Lung (tissue), 12 donors: ENCODE measurements around the gene LSM4. TPM values are rescaled to one million over a fixed set of nuclear protein-coding genes. Genes with fewer than 3 reads are reported as not detected.

Experiments
- ATAC-seq: fragments of 200-7000 bp; cut with Tn5 transposase; one replicate; pipeline ENCODE4 v1.9.1; 2020; ENCODE audit warnings: moderate number of reproducible peaks; ENCODE audit not compliant: insufficient read depth, low FRiP score
- DNase-seq, 3 donors: peaks; one replicate each; pipeline ENCODE4 v3.0.0-alpha.2; 2013 to 2017
- H3K27ac ChIP-seq, 2 donors: one replicate each; pipeline ENCODE4 v1.5.1; 2013; ENCODE audit warnings: mild to moderate bottlenecking in 2 of 2, moderate library complexity in 2 of 2, control low read depth in 1 of 2, inconsistent platforms in 1 of 2, low read depth in 1 of 2, low read length in 1 of 2
- H3K27me3 ChIP-seq, 3 donors: one replicate each; pipeline ENCODE4 v1.5.1; 2013; ENCODE audit warnings: low read length in 2 of 3; ENCODE audit not compliant: control insufficient read depth in 3 of 3, insufficient read depth in 3 of 3
- H3K36me3 ChIP-seq, 4 donors: one replicate each; pipeline ENCODE4 v1.5.1; 2013; ENCODE audit warnings: low read length in 4 of 4, mild to moderate bottlenecking in 1 of 4, moderate library complexity in 1 of 4; ENCODE audit not compliant: control insufficient read depth in 4 of 4, insufficient read depth in 4 of 4
- H3K4me1 ChIP-seq, 5 donors: one replicate each; pipeline ENCODE4 v1.5.1; 2013; ENCODE audit warnings: low read length in 5 of 5, mild to moderate bottlenecking in 2 of 5, moderate library complexity in 1 of 5; ENCODE audit not compliant: control insufficient read depth in 5 of 5, insufficient read depth in 5 of 5
- H3K4me3 ChIP-seq: one replicate; pipeline ENCODE4 v1.5.1; 2013; ENCODE audit warnings: mild to moderate bottlenecking, control low read depth, moderate library complexity
- H3K9ac ChIP-seq, 2 donors: one replicate each; pipeline ENCODE4 v1.5.1; 2013; ENCODE audit warnings: low read length in 2 of 2, control low read depth in 1 of 2; ENCODE audit not compliant: insufficient read depth in 1 of 2
- H3K9me3 ChIP-seq, 4 donors: one replicate each; pipeline ENCODE4 v1.5.1; 2013; ENCODE audit warnings: low read length in 3 of 4, mild to moderate bottlenecking in 1 of 4, moderate library complexity in 1 of 4; ENCODE audit not compliant: control insufficient read depth in 4 of 4, insufficient read depth in 3 of 4
- WGBS, 2 donors: extraction: QIAGEN DNeasy Blood & Tissue Kit; methylation state at CpG; one replicate each; pipeline ENCODE4 v1.1.7; 2013; 5-methylcytosine and 5-hydroxymethylcytosine counted together
- polyA plus RNA-seq, 2 donors: library from polyadenylated mRNA; stranded (reverse); fragments of 200-250 nt; gene quantifications; one replicate each; pipeline ENCODE4 v1.2.1, GENCODE V29; 2013
- total RNA-seq, 2 donors: library from RNA; depleted of rRNA in 1 of 2; stranded (reverse); fragments of >200 nt in 1 of 2; gene quantifications; one replicate each; pipeline ENCODE4 v1.2.1, GENCODE V29; 2014 to 2021
- TF ChIP-seq, protein P1 (sequence below): IDR thresholded peaks from 2 replicates; pipeline ENCODE4 v1.5.1; 2012; ENCODE audit warnings: mild to moderate bottlenecking; ENCODE audit errors: control extremely low read depth, extremely low read depth
- donor health status: control.
- donor health status: control.
- donor health status: Bipolar disorder and iron deficiency.
- donor health status: healthy.
- donor health status: DM: yes; HTN: yes; CAD: no.

Gene LSM4
- total and polyA plus RNA-seq, 4 donors: 67.7 to 217 (median 114) TPM

DNA sequence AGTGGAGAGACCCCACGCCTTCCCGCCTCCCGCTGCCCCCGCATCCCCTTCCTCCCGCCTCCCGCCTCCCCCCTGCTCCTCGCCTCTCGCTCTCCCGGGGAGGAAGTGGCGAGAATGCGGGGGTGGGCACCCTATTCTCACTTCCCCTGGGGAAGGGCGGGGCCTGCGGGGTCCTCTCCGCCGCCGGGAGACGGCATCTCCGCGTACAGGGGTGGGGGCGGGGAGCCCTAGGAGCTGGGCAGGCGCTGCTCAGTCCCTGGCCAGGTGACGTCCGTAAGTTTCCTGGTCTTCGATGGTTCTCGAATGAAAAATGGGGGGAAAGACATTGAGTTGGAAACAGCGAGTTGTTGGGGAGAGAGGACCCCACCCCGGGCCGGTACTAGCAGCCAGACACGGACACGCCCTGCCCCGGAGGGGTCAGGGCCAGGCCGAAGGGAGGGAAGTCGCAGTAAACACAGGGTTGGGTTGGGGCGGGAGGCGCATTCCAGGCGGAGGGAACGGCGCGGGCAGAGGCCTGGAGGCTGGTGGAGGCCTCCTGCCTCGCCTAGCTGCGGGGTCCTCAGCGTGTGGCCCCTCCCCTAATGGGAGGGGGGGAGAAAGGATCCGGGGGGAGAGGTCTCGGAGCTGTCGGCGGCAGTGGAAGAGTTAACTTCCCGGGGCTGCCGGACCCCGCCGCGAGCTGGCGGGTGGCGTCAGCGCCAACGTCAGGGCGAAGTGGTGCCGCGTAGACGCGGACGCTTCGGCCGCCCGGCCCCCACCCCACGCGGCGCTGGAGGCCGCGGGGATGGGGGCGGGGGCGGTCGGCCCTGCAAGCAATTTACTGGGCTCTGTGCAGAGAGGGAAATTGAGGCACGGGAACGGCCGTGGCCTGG is 31.1 kb downstream of the LSM4 start:
- DNase-seq: peak; percentile 91 to 96 (median 93)
- peak; percentile 75 for ATAC-seq
- H3K9me3 ChIP-seq: no peaks in the 10 kb centered on the region
- no peaks in the 10 kb centered on the region for H3K36me3 ChIP-seq
- peak overlapping the region; percentile 69 for H3K4me3 ChIP-seq
- H3K9ac ChIP-seq: peak overlapping the region; percentile 76 to 78
- no peaks in the 10 kb centered on the region for H3K27me3 ChIP-seq
- peak overlapping the region; percentile 96 for H3K27ac ChIP-seq
- WGBS, 2 donors: 0 to 1% methylated on average over 47 to 75 of the region's 75 CpGs
- H3K4me1 ChIP-seq: peaks cover 0 to 33% (median 4%) of the 10 kb centered on the region in 5 donors
- TF ChIP-seq, protein P1, sequence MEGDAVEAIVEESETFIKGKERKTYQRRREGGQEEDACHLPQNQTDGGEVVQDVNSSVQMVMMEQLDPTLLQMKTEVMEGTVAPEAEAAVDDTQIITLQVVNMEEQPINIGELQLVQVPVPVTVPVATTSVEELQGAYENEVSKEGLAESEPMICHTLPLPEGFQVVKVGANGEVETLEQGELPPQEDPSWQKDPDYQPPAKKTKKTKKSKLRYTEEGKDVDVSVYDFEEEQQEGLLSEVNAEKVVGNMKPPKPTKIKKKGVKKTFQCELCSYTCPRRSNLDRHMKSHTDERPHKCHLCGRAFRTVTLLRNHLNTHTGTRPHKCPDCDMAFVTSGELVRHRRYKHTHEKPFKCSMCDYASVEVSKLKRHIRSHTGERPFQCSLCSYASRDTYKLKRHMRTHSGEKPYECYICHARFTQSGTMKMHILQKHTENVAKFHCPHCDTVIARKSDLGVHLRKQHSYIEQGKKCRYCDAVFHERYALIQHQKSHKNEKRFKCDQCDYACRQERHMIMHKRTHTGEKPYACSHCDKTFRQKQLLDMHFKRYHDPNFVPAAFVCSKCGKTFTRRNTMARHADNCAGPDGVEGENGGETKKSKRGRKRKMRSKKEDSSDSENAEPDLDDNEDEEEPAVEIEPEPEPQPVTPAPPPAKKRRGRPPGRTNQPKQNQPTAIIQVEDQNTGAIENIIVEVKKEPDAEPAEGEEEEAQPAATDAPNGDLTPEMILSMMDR: no peak

DNA sequence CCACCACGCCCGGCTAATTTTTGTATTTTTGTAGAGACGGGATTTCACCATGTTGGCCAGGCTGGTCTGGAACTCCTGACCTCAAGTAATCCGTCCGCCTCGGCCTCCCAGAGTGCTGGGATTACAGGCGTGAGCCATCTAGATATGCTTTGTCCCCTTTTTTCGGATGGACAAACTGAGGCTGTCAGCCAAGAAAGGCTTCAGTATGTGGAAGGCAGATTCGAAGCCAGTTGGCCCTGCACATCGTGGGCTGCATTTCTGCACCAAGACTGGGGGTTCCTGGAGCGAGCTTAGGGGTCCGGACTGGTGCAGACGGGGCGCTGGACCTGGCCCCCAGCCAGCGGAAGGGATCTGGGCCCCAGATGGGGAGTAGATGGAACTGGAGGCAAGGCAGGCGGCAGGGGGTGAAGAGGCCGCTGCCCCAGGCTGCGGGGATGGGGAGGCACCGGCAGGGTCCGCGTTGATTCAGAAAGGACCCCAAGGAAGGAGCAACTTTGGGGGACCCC is 31.8 kb downstream of the LSM4 start:
- no peaks in the 10 kb centered on the region for H3K9me3 ChIP-seq
- 31 to 33% methylated on average over 21 of the region's 21 CpGs for WGBS, 2 donors
- TF ChIP-seq, protein P1: no peak
- no peaks in the 10 kb centered on the region for H3K36me3 ChIP-seq
- peak overlapping the region; percentile 6 to 68 for H3K9ac ChIP-seq
- H3K4me3 ChIP-seq: no peak overlapping the region
- ATAC-seq (no peak), DNase-seq (peak; percentile 51 to 58 (median 56))
- peak overlapping the region; percentile 96 for H3K27ac ChIP-seq
- peaks cover 0 to 33% (median 4%) of the 10 kb centered on the region in 5 donors for H3K4me1 ChIP-seq
- no peaks in the 10 kb centered on the region for H3K27me3 ChIP-seq

DNA sequence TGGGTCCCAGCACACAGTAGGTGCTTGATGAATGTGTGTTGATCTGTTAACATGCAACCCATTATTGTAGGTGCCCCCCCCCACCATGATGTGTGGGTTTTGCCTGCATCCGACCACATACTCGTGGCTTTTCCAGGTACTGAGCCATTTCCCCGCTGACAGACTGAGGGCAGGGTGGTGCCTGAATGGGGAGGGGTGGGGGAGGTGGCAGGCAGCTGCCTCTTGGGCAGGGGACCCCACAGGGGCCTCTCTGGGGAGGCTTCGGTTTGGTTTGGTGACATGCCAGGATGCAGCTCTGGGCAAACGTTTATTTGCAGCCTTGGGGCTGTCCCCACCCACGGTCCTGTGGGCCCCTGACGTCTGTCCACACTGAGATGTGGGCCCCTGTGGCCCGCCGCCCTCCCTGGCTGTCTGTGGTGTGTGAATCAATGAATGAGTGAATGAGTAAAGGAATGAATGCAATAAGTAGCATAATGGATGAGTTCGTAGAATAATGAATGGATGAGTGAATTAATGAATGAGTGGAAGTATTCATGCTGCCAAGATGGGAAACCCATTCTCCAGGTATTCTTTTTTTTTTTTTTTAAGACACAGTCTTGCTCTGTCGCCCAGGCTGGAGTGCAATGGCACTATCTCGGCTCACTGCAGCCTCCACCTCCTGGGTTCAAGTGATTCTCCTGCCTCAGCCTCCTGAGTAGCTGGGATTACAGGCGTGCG is 32.4 kb downstream of the LSM4 start:
- DNase-seq (peak in 2 of 3 donors; percentile 46 to 60), ATAC-seq (no peak)
- WGBS, 2 donors: 29 to 35% methylated on average over 14 of the region's 14 CpGs
- Histone ChIP-seq H3K4me3 (no peak overlapping the region), H3K27ac (peak overlapping the region in 1 of 2 donors; percentile 73), H3K27me3 (no peaks in the 10 kb centered on the region), H3K9ac (no peak overlapping the region), H3K36me3 (no peaks in the 10 kb centered on the region), H3K4me1 (peaks cover 0 to 33% (median 4%) of the 10 kb centered on the region in 5 donors), H3K9me3 (no peaks in the 10 kb centered on the region)
- TF ChIP-seq, protein P1: no peak
